ENCODE data around the gene EFCAB6.

- TF ChIP-seq POLR2A (IDR thresholded peaks at IDR 0.05): no peak
- TF ChIP-seq, protein P1, sequence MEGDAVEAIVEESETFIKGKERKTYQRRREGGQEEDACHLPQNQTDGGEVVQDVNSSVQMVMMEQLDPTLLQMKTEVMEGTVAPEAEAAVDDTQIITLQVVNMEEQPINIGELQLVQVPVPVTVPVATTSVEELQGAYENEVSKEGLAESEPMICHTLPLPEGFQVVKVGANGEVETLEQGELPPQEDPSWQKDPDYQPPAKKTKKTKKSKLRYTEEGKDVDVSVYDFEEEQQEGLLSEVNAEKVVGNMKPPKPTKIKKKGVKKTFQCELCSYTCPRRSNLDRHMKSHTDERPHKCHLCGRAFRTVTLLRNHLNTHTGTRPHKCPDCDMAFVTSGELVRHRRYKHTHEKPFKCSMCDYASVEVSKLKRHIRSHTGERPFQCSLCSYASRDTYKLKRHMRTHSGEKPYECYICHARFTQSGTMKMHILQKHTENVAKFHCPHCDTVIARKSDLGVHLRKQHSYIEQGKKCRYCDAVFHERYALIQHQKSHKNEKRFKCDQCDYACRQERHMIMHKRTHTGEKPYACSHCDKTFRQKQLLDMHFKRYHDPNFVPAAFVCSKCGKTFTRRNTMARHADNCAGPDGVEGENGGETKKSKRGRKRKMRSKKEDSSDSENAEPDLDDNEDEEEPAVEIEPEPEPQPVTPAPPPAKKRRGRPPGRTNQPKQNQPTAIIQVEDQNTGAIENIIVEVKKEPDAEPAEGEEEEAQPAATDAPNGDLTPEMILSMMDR (IDR thresholded peaks at IDR 0.05): no peak
These were observed 22.7 kb downstream of the EFCAB6 start for GRCh38 chr22:43789452-43789851.
